NOMO-1 (cell line): ENCODE results near the gene PSD4.

Experiments used
- DNase-seq, 2 experiments: peaks; one replicate each; lab custom pipeline; 2025; ENCODE audit not compliant: unreplicated experiment in 2 of 2; lab: John Stamatoyannopoulos, UW

Gene PSD4

DNA sequence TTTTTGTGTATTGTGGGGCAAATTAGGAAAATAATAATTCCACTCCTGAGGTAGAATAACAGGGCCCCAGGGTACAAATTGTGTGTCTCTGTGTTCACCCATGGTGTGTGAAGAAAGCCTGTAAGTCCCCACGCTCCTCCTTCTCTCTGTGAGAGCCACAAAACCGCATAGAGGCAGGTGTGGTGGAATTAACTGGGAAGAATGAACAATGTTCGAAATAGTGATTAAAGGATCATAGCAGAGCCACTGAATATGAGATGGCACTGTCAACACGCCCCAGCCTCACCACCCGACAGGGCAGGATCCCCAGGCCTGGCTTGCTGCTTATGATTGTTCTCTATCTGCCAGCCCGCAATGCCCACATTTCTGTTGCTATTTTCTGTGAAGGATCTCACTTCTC is 32.3 kb upstream of the PSD4 start:
- DNase-seq: no peak

- no peak for DNase-seq
Observed at GRCh38 chr2:113142290-113142689, 31.5 kb upstream of the PSD4 start.

DNA sequence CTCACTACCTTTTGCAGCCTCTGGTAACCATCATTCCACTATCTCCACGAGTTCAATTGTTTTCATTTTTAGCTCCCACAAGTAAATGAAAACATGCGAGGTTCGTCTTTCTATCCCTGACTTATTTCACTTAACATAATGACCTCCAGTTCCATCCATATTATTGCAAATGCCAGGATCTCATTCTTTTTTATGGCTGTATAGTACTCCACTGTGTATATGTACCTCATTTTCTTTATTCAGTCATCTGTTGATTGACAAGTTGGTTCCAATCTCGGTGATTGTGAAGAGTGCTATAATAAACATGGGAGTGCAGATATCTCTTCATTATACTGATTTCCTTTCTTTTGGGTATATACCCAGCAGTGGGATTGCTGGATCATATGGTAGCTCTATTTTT is 29.5 kb upstream of the PSD4 start:
- no peak for DNase-seq

DNA sequence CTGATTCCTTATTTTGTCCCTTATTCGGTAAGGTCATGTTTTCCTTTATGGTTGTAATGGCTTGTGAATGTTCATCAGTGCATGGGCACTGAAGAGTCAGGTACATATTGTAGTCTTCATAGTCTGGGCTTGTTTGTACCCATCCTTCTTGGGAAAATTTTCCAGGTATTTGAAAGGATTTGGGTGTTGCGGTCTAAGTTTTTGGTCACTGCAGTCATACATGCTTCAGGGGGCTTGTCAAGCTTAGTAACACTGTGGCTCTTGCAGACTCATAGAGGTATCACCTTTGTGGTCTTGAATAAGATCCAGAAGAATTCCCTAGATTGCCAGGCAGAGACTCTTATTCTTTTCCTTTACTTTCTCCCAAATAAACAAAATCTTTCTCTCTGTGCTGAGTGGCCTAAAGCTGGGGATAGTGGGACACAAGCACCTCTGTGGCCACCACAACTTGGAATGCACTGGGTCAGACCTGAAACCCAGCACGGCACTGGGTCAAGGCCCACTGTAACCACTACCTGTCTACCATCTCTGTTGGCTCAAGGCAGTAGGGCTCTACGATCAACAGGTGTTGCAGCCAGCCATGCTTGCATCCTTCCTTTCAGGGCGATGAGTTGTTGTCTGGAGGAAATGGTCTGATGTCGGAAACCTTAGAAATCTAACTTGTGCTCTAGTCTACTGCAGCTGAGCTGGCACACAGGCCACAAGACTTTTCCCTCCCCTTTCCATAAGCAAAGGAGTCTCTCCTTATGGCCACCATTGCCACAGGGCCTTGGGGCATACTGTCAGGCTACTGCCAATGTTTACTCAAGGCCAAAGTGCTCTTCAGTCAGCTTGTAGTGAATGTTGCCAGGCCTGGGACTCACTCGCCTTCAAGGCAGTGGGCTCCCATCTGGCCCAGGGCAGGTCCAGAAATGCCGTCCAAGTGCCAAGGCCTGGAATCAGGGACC is 24.9 kb upstream of the PSD4 start:
- DNase-seq: no peak

- DNase-seq: no peak
Observed at GRCh38 chr2:113149553-113150257, 24.1 kb upstream of the PSD4 start.

DNA sequence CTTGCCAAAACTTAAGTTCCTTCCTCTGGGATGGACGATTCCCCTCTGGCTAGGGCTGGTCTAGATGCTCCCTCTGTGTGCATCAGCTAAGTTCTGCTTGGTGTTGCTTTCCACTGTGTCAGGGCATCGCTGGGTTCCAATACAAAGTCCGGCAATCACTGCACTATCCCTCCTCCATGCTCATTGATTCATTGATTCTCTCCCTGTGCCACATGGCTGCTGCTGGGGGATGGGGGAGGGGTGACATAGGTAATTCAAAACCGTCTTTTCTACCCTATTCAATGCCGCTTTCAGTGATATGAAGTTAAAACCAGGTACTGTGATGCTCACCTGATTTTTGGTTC is 23.5 kb upstream of the PSD4 start:
- DNase-seq: no peak

DNA sequence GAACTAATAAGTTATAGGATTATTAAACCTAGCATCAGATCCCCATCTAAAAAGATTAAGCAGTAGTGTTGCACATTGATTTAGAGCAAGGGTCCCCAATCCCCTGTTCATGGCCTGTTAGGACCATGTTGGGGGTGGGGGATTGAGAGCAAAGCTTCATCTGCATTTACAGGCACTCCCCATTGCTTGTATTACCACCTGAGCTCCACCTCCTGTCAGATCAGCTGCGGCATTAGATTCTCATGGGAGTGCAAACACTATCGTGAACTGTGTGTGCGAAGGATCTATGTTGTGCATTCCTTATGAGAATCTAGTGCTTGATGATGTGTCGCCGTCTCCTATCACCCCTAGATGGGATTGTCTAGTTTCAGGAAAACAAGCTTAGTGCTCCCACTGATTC is 18.4 kb upstream of the PSD4 start:
- DNase-seq: no peak

GRCh38 chr2:113156278-113157117 is 17.3 kb upstream of the PSD4 start:
- DNase-seq: no peak

- peak; percentile 11 to 60 for DNase-seq
Observed at GRCh38 chr2:113157118-113157896, 16.5 kb upstream of the PSD4 start.

- DNase-seq: no peak
Observed at GRCh38 chr2:113157897-113158753, 15.6 kb upstream of the PSD4 start.

GRCh38 chr2:113158884-113159553 is 14.8 kb upstream of the PSD4 start:
- DNase-seq: no peak

- DNase-seq: no peak
Observed at GRCh38 chr2:113160248-113160647, 13.5 kb upstream of the PSD4 start.

DNA sequence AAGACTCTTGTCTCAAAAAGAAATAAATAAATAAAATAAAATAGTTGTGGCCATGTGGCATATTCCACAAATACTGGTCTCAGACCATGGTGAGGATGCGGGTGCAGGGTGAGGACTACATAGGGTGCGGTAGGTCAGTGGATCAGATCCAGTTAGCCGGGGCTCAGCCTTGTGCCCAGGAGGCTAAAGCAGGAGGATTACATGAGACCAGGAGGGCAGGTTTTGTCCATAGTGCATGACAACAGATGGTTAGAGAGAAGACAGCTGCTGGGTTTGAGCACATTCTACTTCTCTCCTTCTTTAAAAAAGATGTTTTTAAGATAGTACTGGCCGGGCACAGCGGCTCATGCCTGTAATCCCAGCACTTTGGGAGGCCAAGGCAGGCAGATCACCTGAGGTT is 12.8 kb upstream of the PSD4 start:
- no peak for DNase-seq

DNA sequence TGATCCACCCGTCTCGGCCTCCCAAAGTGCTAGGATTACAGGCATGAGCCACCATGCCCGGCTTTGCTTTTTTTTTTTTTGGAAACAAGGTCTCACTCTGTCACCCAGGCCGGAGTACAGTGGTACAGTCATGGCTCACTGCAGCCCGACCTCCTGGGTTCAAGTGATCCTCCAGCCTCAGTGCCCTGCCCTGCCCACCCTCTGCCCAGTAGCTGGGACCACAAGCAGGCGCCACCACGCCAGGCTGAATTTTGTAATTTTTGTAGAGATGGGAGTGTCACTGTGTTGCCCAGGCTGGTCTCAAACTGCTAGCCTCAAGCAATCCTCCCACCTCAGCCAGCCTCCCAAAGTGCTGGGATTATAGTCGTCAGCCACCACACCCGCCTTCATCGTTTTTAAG is 11.6 kb upstream of the PSD4 start:
- no peak for DNase-seq

GRCh38 chr2:113162869-113163268 is 10.9 kb upstream of the PSD4 start:
- no peak for DNase-seq

GRCh38 chr2:113164215-113164929 is 9.4 kb upstream of the PSD4 start:
- no peak for DNase-seq

DNA sequence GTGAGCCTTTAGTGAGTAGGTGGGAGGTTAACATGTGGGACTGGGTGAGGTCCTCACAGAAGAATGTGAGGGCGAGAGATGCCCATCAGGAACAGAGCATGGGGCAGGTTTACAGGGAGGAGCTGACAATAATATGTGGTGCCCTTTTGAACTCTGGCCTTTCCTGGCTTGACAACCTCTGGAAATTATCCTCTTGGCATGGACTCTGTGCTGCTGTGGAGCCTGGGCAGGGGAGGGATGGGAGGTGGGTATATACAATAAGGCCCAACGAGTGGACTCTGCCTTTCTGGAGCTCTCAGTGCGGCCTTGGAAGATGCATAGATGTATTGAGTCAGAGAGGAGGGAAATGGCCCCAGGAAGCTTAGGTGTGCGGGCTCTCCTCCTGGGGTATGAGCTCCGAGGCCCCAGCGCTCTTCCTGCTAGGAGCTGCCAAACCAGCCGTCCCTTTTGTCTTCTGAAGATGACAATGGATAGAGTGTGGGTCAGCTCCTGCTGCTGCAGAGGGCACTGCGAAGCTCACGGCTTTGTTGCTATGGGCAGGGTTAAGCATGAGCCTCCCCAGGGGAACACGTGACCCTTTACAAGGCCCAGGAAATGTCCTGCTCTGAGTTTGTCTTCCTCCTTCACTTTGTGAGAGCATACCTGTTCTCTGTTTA is 8.7 kb upstream of the PSD4 start:
- no peak for DNase-seq

DNA sequence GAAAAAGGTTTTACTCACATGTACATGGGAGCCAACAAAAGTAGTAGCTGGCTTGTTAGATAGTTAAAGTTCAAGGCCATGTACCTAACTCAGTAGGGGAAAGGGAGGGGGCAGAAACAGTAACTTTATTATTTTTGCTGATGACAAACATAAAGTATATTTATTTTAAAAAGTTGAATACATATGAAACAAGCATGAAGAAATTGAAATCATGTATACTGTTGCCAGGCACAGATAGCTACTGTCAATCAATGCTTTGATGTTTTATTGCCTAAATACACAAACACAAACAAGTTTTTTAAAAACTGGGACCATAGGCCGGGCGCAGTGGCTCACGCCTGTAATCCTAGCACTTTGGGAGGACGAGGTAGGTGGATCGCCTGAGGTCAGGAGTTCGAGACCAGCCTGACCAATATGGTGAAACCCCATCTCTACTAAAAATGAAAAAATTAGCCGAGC is 7.6 kb upstream of the PSD4 start:
- no peak for DNase-seq
